DMS 273 (cell line): ENCODE results near the gene AHRR.
A peak's percentile ranks its signal among the peaks of the same experiment; 100 is the strongest.
"Not testable (repeated sequence)": the region's sequence is repeated elsewhere in the genome, so short reads cannot be mapped to it uniquely, and the experiment has no call there.

Experiments
- DNase-seq: peaks from one replicate; lab custom pipeline; 2025; ENCODE audit not compliant: unreplicated experiment; lab: John Stamatoyannopoulos, UW

AHRR gene

DNA sequence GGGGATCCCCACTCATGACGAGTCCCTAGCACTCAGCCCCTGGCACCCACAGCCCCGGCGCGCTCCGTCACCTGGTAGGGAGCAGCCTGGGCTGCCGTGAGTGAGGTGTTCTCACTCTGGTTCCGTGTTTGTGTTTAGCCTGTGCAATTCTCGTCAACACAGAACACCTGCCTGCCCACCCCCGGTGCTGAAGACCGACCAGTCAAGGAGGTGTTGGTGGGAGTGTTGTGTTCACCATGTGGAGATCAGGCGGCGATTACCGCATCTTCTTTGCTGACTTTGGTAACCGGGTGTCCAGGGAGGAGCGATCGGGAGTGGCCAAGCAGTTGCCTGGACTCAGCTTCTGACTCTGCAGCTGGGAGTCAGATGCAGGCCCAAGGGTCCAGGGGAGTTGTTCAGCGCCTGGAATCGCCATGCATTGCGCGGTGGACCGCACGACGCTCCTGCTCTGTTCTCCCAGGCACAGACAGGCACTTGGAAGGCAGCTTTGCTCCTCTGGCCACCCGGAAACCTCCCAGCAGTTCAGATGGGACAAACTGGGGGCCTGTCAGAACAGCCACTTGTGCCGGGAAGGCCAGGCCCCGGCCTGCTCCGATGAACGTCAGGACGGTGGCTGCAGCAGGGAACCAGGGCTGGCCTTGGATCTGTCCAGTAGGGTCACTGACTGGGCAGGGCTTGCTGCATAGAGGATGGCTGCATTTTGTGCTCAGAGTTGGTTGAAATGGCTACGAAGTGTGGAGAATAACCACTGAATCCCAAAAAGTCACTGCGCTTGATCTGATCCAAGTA, 149.6 kb downstream of the AHRR start:
- no peak for DNase-seq

DNA sequence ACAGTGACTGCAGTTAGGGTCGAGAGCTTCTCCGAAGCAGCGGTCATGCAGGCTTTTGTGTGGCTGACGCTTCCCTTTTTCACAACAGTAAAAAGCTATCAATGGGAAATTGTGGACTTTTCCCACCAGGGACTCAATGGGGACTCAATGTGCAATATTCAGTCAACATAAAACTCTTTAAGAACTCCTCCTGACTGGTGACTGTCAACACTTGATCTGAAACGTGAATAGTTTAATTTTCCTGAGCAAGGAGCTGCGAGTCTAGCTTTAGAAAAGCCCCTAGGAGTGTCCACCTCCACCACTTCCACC, 150.2 kb downstream of the AHRR start:
- no peak for DNase-seq

- no peak for DNase-seq
Observed at GRCh38 chr5:472076-472655, 150.7 kb downstream of the AHRR start.

- peak; percentile 94 for DNase-seq
Observed at GRCh38 chr5:472656-473550, 151.4 kb downstream of the AHRR start.

DNA sequence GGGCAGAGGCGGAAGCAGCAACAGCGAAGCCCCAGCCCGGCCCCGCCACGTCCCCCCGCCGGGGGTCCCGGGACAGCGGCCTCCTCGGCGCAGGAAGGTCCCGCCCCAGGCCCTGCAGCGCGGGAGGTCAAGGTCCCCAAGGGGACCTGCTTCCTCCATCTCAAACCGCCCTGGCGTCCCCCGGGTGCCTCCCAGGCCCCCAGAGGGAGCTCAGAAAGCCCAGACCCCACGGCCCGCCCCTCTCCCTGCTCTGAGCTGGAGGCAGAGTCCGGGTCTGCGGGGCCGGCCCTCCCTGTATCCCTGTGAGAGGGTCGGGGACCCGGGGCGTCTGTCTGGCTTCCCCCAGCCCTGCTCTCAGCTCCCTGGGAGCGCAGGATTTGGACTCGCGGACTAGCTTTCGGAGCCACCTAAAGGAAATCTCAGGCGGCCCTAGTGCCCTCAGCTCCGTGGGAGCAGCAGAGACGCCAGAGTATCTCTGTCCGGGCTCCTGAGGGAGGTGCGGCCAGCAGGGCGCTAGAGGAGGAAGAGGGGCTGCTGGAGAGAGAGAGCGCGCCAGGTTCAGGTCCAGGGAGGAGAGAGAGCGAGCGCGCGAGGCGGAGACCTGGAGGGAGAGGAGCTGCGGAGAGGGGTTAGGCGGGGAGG, 152.2 kb downstream of the AHRR start:
- peak; percentile 62 for DNase-seq

- not testable (repeated sequence) for DNase-seq
Observed at GRCh38 chr5:474232-474839, 152.8 kb downstream of the AHRR start.

- DNase-seq = no peak
Observed at GRCh38 chr5:474840-475661, 153.5 kb downstream of the AHRR start.

GRCh38 chr5:475704-476101, 154.2 kb downstream of the AHRR start:
- no peak for DNase-seq

GRCh38 chr5:476102-476813, 154.7 kb downstream of the AHRR start:
- peak; percentile 45 for DNase-seq

DNA sequence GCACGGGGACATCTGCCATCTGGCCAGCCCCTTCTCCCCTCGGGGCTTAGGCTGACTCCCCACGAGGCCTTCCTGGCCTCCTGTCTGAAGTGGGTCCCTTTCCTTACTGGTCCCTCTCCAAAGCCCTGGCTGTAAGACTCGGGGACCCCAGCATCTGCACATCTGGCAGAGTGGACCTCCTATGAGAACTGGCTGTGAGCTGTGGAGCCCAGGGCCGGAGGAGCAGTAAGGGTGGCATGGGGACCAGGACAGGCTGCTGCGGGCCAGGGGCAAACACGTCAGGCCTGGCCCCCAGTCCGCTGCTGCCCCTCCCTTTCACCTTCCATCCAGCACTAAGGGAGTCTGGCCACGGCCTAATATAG, 155.3 kb downstream of the AHRR start:
- DNase-seq = no peak

DNA sequence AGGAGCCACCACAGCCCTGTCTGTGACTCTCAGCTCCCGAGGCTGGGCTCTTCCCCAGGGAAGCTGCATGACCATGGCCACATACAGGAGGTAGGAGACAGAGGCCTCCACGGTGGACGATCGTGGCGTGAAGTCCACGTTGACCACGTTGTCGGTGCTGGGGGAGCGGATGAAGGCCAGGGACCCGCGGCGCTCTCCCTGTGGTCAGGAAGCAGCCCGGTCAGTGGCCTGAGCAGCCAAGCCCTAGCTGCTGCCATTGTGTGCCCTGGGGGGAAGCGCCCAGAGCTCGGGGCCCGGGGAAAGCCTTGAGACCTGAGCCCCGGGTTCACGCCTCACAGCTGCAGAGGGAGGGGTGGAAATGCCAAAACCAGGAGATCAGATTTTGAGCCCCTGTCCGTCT, 155.7 kb downstream of the AHRR start:
- DNase-seq = no peak

DNA sequence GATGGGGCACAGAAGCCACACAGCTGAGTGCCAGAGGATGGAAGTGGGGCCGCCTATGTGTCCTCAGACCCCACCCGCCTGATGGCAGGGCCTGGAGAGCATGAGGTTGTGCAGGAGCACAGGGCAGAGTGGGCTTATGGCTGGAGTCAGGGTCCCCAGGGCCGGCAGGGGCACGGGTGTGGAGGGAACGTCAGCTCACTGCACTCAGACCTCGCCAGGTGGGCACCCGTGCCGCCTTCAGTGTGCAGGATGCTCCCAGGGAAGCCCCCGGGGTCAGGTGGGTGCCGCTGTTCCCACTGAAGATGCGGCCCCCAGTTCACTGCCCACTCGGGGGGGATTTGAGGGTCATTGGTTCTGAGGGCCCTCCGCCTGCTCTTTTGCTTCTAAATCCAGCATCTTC, 156.4 kb downstream of the AHRR start:
- DNase-seq = no peak

GRCh38 chr5:478369-478981, 157.0 kb downstream of the AHRR start:
- no peak for DNase-seq

DNA sequence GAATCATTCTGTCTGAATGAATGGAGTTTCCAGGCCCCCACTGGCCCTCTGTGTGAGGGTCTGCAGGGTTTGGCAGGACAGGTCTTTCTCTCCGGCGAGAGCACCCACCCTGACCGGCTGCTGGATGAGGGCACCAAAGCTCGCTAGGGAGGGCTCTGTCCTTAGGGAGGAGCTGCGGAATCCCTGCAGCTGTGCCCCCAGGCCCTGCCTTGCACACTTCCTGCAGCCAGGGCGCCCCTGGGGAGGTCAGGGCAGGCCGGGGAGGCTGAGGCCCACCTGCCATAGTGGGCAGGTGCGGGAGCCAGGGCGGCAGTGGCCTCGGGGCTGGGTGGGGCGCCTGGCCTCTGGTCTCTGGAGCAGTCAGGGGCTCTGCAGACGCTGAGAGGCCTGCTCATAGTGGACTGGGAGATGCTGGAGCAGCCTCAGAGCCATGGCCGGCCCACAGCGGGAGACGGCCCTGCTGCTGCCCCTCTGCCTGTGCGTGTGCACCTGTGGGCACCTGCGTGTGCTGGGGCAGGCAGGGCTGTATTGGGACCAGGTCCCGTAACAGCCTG, 157.5 kb downstream of the AHRR start:
- DNase-seq = no peak

- no peak for DNase-seq
Observed at GRCh38 chr5:479566-480319, 158.2 kb downstream of the AHRR start.

- DNase-seq = no peak
Observed at GRCh38 chr5:481347-481746, 159.8 kb downstream of the AHRR start.

GRCh38 chr5:482021-482420, 160.5 kb downstream of the AHRR start:
- no peak for DNase-seq

GRCh38 chr5:482506-482905, 161.0 kb downstream of the AHRR start:
- no peak for DNase-seq
